AG04449 (cell line): ENCODE data around the gene BANF2.

ENCODE experiments used
- CTCF ChIA-PET: fragments of 350-600 bp; formaldehyde crosslinking; extraction: SDS; loops from one replicate; lab custom pipeline; 2021; ENCODE audit warnings: antibody characterized with exemption; lab: Yijun Ruan, JAX
- POLR2A ChIA-PET: fragments of 400-600, 350-600 bp; formaldehyde crosslinking; extraction: SDS; loops from one replicate; lab custom pipeline; 2020; ENCODE audit warnings: antibody characterized with exemption, inconsistent platforms; lab: Yijun Ruan, JAX
- DNase-seq: peaks from one replicate; pipeline ENCODE4 v3.0.0-alpha.2; 2010; ENCODE audit warnings: low read depth, low spot score
- H3K4me3 ChIP-seq: 2 replicates; pipeline ENCODE4 v1.5.1; 2011; ENCODE audit warnings: low read depth, mild to moderate bottlenecking, control low read depth, low read length
- CTCF ChIP-seq: IDR thresholded peaks from one replicate; pipeline ENCODE4 v1.5.1; 2011; ENCODE audit warnings: mild to moderate bottlenecking, moderate library complexity, low read length, control low read depth, inconsistent platforms; ENCODE audit not compliant: insufficient read depth; ENCODE audit errors: missing control alignments

Gene BANF2

GRCh38 chr20:17666481-17666880 is 33.3 kb upstream of the BANF2 start:
- H3K4me3 ChIP-seq: no peak overlapping the region
- DNase-seq: no peak
- ChIA-PET CTCF (interaction anchor here (0.7 to 5.3 kb wide), 12 partner anchors 9 to 273 kb away, joined by 3 to 49 read pairs (median 5); partner anchors contain the start of gene RRBP1), POLR2A (interaction anchor here (1.2 to 1.7 kb wide), 2 partner anchors 11 to 16 kb away, joined by 6 read pairs; partner anchors contain the start of gene RRBP1)
- no peak for TF ChIP-seq CTCF

- H3K4me3 ChIP-seq: no peak overlapping the region
- no peak for DNase-seq
- ChIA-PET CTCF (interaction anchor here (1.0 to 5.3 kb wide), 8 partner anchors 13 to 244 kb away, joined by 3 to 49 read pairs (median 4); partner anchors contain the start of gene RRBP1), POLR2A (interaction anchor here (1.0 to 1.7 kb wide), 2 partner anchors 10 to 15 kb away, joined by 3 to 6 read pairs; partner anchors contain the start of gene RRBP1)
- no peak for TF ChIP-seq CTCF
Observed at GRCh38 chr20:17667445-17667844, 32.3 kb upstream of the BANF2 start.

GRCh38 chr20:17668432-17668831 is 31.3 kb upstream of the BANF2 start:
- ChIA-PET CTCF (interaction anchor here (1.0 to 5.3 kb wide), 5 partner anchors 12 to 270 kb away, joined by 3 to 49 read pairs (median 4); partner anchors contain the start of gene RRBP1), POLR2A (interaction anchor here (1.0 kb wide), 1 partner anchor 14 kb away, joined by 3 read pairs; the partner anchor contains the start of gene RRBP1)
- no peak for TF ChIP-seq CTCF
- DNase-seq: no peak
- no peak overlapping the region for H3K4me3 ChIP-seq

- no peak for TF ChIP-seq CTCF
- ChIA-PET CTCF (interaction anchor here (1.0 to 1.9 kb wide), 2 partner anchors 14 to 269 kb away, joined by 4 read pairs; no protein-coding TSS in a partner anchor), POLR2A (no interaction called here)
- no peak for DNase-seq
- H3K4me3 ChIP-seq: no peak overlapping the region
Observed at GRCh38 chr20:17669306-17669931, 30.3 kb upstream of the BANF2 start.

- H3K4me3 ChIP-seq: no peak overlapping the region
- POLR2A ChIA-PET: interaction anchor here (1.5 kb wide), 1 partner anchor 11 kb away, joined by 6 read pairs; the partner anchor contains the start of gene RRBP1
- no peak for DNase-seq
- CTCF ChIA-PET: no interaction called here
- TF ChIP-seq CTCF: no peak
Observed at GRCh38 chr20:17671011-17671410, 28.8 kb upstream of the BANF2 start.

GRCh38 chr20:17671565-17671964 is 28.2 kb upstream of the BANF2 start:
- H3K4me3 ChIP-seq: no peak overlapping the region
- no peak for DNase-seq
- no peak for TF ChIP-seq CTCF
- ChIA-PET POLR2A (interaction anchor here (1.1 to 1.5 kb wide), 2 partner anchors 9 to 11 kb away, joined by 3 to 6 read pairs; partner anchors contain the start of gene RRBP1), CTCF (interaction anchor here (1.5 to 2.6 kb wide), 2 partner anchors 11 to 227 kb away, joined by 3 to 8 read pairs; partner anchors contain the start of gene RRBP1)
